ENCODE results near the gene TRIM50.

DNA sequence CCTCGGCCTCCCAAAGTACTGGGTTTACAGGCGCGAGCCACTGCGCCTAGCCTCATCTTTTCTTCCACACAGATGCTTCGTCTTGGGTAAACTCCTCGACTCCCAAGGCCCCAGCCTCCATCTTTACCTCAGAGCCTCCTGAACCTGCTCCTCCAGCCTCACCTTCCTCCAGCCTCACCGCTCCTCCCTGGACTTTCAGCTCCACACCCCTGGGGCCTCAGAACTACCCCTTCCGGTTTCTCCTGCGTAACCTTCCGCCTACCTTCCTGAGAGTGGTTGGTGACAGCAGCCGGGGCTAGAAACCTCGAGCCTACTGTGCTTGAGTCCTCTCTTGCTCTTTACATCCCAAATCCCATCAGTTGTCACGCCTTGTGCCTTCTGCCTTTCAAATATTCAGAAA, 45.9 kb upstream of the TRIM50 start:
- TF ChIP-seq CTCF (IDR thresholded peaks at IDR 0.05; ENCODE audit: low read depth, low read length, poor library complexity, severe bottlenecking) (no peak), EZH2phosphoT487 (IDR thresholded peaks at IDR 0.05; ENCODE audit: borderline replicate concordance, low read length) (no peak)
